Uterus (tissue), 2 donors: ENCODE results near the gene TUBB2A.

ENCODE experiments used
- CTCF ChIP-seq, 4 experiments: fragments of 200-600 bp in 2 of 4; fragments of 450-650 bp in 2 of 4; sonication (generic) in 2 of 4; IDR thresholded peaks; one replicate each; pipeline ENCODE4 v1.5.1; 2016 to 2019; ENCODE audit warnings: antibody characterized with exemption in 4 of 4, mild to moderate bottlenecking in 2 of 4, moderate library complexity in 1 of 4
- POLR2A ChIP-seq, 2 donors: fragments of 450-650 bp; IDR thresholded peaks; one replicate each; pipeline ENCODE4 v1.6.1; 2016; ENCODE audit warnings: antibody characterized with exemption in 2 of 2, mild to moderate bottlenecking in 1 of 2, moderate library complexity in 1 of 2

- TF ChIP-seq CTCF (IDR thresholded peaks at IDR 0.05), result no peak
- TF ChIP-seq POLR2A (IDR thresholded peaks at IDR 0.05), result no peak
These were observed 48.6 kb upstream of the TUBB2A start for GRCh38 chr6:3205913-3206312.
